ENCODE data around the gene ARHGAP5. TPM values are rescaled to one million over a fixed set of nuclear protein-coding genes. Genes with fewer than 3 reads are reported as not detected.

Gene ARHGAP5
- total and polyA plus RNA-seq, 2 donors (not counting 1 experiment from before 2014, with no cell fraction given): 6.4 to 65.0 TPM

DNA sequence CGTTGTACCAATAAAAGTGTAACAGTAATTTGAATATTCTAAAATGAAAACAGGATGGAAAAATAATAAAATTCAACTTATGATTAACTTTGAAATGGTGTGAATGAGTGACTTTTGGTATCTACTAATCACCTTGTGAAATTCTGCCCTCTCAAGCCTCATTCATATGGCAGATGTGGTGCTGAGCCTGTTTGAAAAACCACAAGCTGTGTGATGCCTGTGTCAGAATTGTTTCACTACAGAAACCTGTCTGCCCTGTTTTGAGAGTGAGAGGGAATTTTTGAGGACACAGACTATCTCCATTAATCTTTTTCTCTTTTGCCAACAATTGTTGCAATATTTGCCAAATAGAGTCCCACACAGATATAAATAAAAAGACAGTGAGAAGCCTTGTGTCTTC is 120.8 kb downstream of the ARHGAP5 start:
- Histone ChIP-seq H3K9ac (ENCODE audit: low read length) (no peak overlapping the region), H4K20me1 (ENCODE audit: control insufficient read depth, insufficient read depth, low read length, poor library complexity, severe bottlenecking) (no peaks in the 10 kb centered on the region), H3K4me1 (ENCODE audit: control insufficient read depth in 2 of 2, insufficient read depth in 2 of 2, low read length in 2 of 2) (peaks cover 17 to 20% of the 10 kb centered on the region in 2 donors), H3K79me2 (ENCODE audit: control insufficient read depth, insufficient read depth, low read length) (no peaks in the 10 kb centered on the region), H3K36me3 (replicated peaks in 1 of 2; ENCODE audit: control extremely low read depth in 1 of 2, control insufficient read depth in 1 of 2, extremely low read depth in 1 of 2, insufficient read depth in 2 of 2, low read length in 1 of 2) (no peaks in the 10 kb centered on the region), H2AFZ (ENCODE audit: insufficient read depth, low read depth, low read length, poor library complexity, severe bottlenecking) (no peak overlapping the region), H3K4me3 (ENCODE audit: control extremely low read depth in 1 of 5, extremely low read depth in 1 of 5, insufficient read depth in 1 of 5, low read depth in 2 of 5, low read length in 4 of 5) (no peak overlapping the region), H3K4me2 (replicated peaks; ENCODE audit: low read depth, low read length, poor library complexity, severe bottlenecking) (no peak overlapping the region), H3K27ac (ENCODE audit: low read length in 2 of 2) (no peak overlapping the region), H3K9me3 (ENCODE audit: control extremely low read depth in 1 of 3, control insufficient read depth in 2 of 3, insufficient read depth in 1 of 3, low read length in 2 of 3) (no peaks in the 10 kb centered on the region), H3K27me3 (replicated peaks in 1 of 4; ENCODE audit: control extremely low read depth in 1 of 4, control insufficient read depth in 3 of 4, insufficient read depth in 4 of 4, low read length in 3 of 4) (no peaks in the 10 kb centered on the region)
- H3K27ac Mint-ChIP-seq: no peak overlapping the region
- H3K4me3 Mint-ChIP-seq: no peak overlapping the region
- DNase-seq (no peak), ATAC-seq (ENCODE audit: low read depth) (no peak)
- no CpG with 5 or more reads among the region's 1 CpG for WGBS (ENCODE audit: insufficient coverage)
- intact Hi-C loops (cut with micrococcal nuclease): no loop called here
- TF ChIP-seq, protein P1, sequence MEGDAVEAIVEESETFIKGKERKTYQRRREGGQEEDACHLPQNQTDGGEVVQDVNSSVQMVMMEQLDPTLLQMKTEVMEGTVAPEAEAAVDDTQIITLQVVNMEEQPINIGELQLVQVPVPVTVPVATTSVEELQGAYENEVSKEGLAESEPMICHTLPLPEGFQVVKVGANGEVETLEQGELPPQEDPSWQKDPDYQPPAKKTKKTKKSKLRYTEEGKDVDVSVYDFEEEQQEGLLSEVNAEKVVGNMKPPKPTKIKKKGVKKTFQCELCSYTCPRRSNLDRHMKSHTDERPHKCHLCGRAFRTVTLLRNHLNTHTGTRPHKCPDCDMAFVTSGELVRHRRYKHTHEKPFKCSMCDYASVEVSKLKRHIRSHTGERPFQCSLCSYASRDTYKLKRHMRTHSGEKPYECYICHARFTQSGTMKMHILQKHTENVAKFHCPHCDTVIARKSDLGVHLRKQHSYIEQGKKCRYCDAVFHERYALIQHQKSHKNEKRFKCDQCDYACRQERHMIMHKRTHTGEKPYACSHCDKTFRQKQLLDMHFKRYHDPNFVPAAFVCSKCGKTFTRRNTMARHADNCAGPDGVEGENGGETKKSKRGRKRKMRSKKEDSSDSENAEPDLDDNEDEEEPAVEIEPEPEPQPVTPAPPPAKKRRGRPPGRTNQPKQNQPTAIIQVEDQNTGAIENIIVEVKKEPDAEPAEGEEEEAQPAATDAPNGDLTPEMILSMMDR (IDR thresholded peaks at IDR 0.05): no peak
- TF ChIP-seq EZH2 (IDR thresholded peaks at IDR 0.05; ENCODE audit: borderline replicate concordance, insufficient read depth, low read depth, low read length, poor library complexity, severe bottlenecking): no peak
- CTCF ChIA-PET: interaction anchor here (3.2 kb wide), 1 partner anchor 125 kb away, joined by 22 read pairs; no protein-coding TSS in a partner anchor
- H3K4me1 Mint-ChIP-seq: peaks cover 29% of the 10 kb centered on the region
- POLR2A ChIA-PET: interaction anchor here (1.9 kb wide), 1 partner anchor 121 kb away, joined by 13 read pairs; the partner anchor contains the start of gene ARHGAP5
- no peaks in the 10 kb centered on the region for H3K9me3 Mint-ChIP-seq (ENCODE audit: insufficient read depth)
- H3K27me3 Mint-ChIP-seq: peaks cover 10% of the 10 kb centered on the region

DNA sequence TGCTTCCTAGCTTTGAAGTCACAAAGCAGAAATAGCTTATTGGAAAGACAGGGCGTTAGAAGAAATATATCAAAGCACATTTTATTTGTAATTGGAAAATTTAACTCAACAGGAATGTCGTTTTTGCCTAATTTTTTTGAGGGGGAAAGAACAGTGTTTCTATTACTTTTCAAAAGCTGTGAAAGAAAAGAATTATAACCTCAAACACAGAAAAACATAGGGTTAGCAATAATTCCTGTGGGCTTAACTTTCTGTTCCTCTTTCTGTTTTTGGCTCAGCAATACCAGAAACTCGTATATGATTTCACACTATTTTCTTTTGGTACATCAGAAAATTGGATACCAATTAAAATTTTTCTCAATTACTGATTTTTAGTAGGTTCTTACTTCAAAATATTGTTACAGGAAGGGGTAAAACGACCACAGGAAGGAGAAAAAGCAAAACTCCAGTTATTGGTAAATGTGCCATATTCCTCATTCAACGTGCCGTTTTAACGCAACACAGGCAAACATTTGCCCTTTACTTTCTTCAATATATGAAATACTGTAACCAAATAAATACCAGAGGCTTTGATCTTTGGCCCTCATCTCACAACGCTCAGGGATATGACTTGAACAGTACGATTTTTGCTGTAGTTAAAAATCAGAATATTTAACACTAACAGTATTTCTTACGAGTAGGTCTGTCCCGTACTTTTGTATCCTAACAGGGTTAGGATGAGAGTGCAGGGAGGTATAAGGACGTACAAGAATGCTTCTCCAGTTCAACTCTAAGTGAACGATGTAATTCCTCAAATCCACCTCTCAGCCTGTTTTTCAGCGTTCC is 123.5 kb downstream of the ARHGAP5 start:
- H3K9me3 ChIP-seq (ENCODE audit: control extremely low read depth in 1 of 3, control insufficient read depth in 2 of 3, insufficient read depth in 1 of 3, low read length in 2 of 3): no peaks in the 10 kb centered on the region
- H3K27me3 ChIP-seq (replicated peaks in 1 of 4; ENCODE audit: control extremely low read depth in 1 of 4, control insufficient read depth in 3 of 4, insufficient read depth in 4 of 4, low read length in 3 of 4): no peaks in the 10 kb centered on the region
- Mint-ChIP-seq H3K27me3 (no peaks in the 10 kb centered on the region), H3K9me3 (ENCODE audit: insufficient read depth) (no peaks in the 10 kb centered on the region), H3K27ac (peak overlapping the region; percentile 99), H3K4me1 (peaks cover 39% of the 10 kb centered on the region), H3K4me3 (peak overlapping the region; percentile 92)
- H3K4me2 ChIP-seq (replicated peaks; ENCODE audit: low read depth, low read length, poor library complexity, severe bottlenecking): peak overlapping the region; percentile 77
- DNase-seq (peak; percentile 66), ATAC-seq (ENCODE audit: low read depth) (no peak)
- H3K4me1 ChIP-seq (ENCODE audit: control insufficient read depth in 2 of 2, insufficient read depth in 2 of 2, low read length in 2 of 2): peaks cover 18 to 25% of the 10 kb centered on the region in 2 donors
- no peaks in the 10 kb centered on the region for H4K20me1 ChIP-seq (ENCODE audit: control insufficient read depth, insufficient read depth, low read length, poor library complexity, severe bottlenecking)
- peak overlapping the region; percentile 84 to 88 (median 87) for H3K4me3 ChIP-seq (ENCODE audit: control extremely low read depth in 1 of 5, extremely low read depth in 1 of 5, insufficient read depth in 1 of 5, low read depth in 2 of 5, low read length in 4 of 5)
- H3K36me3 ChIP-seq (replicated peaks in 1 of 2; ENCODE audit: control extremely low read depth in 1 of 2, control insufficient read depth in 1 of 2, extremely low read depth in 1 of 2, insufficient read depth in 2 of 2, low read length in 1 of 2): no peaks in the 10 kb centered on the region
- CTCF ChIA-PET: interaction anchor here (1.2 to 3.2 kb wide), 5 partner anchors 48 to 127 kb away, joined by 3 to 22 read pairs (median 4); no protein-coding TSS in a partner anchor
- H2AFZ ChIP-seq (ENCODE audit: insufficient read depth, low read depth, low read length, poor library complexity, severe bottlenecking): peak overlapping the region; percentile 86
- peak overlapping the region; percentile 93 for H3K9ac ChIP-seq (ENCODE audit: low read length)
- POLR2A ChIA-PET: no interaction called here
- no peak for TF ChIP-seq EZH2 (IDR thresholded peaks at IDR 0.05; ENCODE audit: borderline replicate concordance, insufficient read depth, low read depth, low read length, poor library complexity, severe bottlenecking)
- TF ChIP-seq, protein P1 (IDR thresholded peaks at IDR 0.05): no peak
- WGBS (ENCODE audit: insufficient coverage): 0% methylated on average over 1 of the region's 14 CpGs
- H3K79me2 ChIP-seq (ENCODE audit: control insufficient read depth, insufficient read depth, low read length): no peaks in the 10 kb centered on the region
- peak overlapping the region; percentile 99 for H3K27ac ChIP-seq (ENCODE audit: low read length in 2 of 2)
- intact Hi-C loops (cut with micrococcal nuclease): loop anchor here (2.0 to 10.0 kb wide), 4 partner anchors 46 to 1173 kb away; partner anchors contain the start of genes AP4S1, DTD2, HECTD1 and STRN3

Measured in B cell (primary cell).